GM18861 (cell line): ENCODE measurements around the gene LGALS1.
"Not testable (repeated sequence)": the region's sequence is repeated elsewhere in the genome, so short reads cannot be mapped to it uniquely, and the experiment has no call there.

Source experiments
- ATAC-seq: cut with Tn5 transposase; IDR thresholded peaks from one replicate; pipeline ENCODE4 v1.9.1; 2021; ENCODE audit not compliant: unreplicated experiment

LGALS1 gene

GRCh38 chr22:37639070-37639760 is 36.2 kb upstream of the LGALS1 start, which contains the start of gene SH3BP1:
Gene SH3BP1 (plus strand): TSS chr22:37639669. CDS start chr22:37639788, 119 bp downstream.
- ATAC-seq = no peak

- no peak for ATAC-seq
These were observed 35.5 kb upstream of the LGALS1 start for GRCh38 chr22:37639771-37640590.

- no peak for ATAC-seq
These were observed 34.6 kb upstream of the LGALS1 start for GRCh38 chr22:37640591-37641560.

GRCh38 chr22:37641561-37641949 is 33.9 kb upstream of the LGALS1 start:
- no peak for ATAC-seq

GRCh38 chr22:37643225-37643847 is 32.1 kb upstream of the LGALS1 start:
- ATAC-seq = peak; percentile 43

GRCh38 chr22:37647317-37647716 is 28.1 kb upstream of the LGALS1 start:
- ATAC-seq = no peak

GRCh38 chr22:37647928-37648327 is 27.5 kb upstream of the LGALS1 start:
- no peak for ATAC-seq

- no peak for ATAC-seq
These were observed 24.8 kb upstream of the LGALS1 start for GRCh38 chr22:37650463-37651136.

- ATAC-seq = no peak
These were observed 20.7 kb upstream of the LGALS1 start for GRCh38 chr22:37654563-37655251.

- ATAC-seq = no peak
These were observed 20.2 kb upstream of the LGALS1 start for GRCh38 chr22:37655252-37655563.

GRCh38 chr22:37656583-37656982 is 18.9 kb upstream of the LGALS1 start:
- ATAC-seq = not testable (repeated sequence)

GRCh38 chr22:37657590-37658132 is 17.8 kb upstream of the LGALS1 start:
- no peak for ATAC-seq

- ATAC-seq = peak; percentile 70
These were observed 17.0 kb upstream of the LGALS1 start, which contains the start of gene PDXP for GRCh38 chr22:37658133-37659065. Gene PDXP (plus strand): TSS chr22:37658723. CDS start chr22:37658783, 60 bp downstream.

- peak; percentile 3 for ATAC-seq
These were observed 16.2 kb upstream of the LGALS1 start for GRCh38 chr22:37659066-37659896.

- no peak for ATAC-seq
These were observed 15.3 kb upstream of the LGALS1 start for GRCh38 chr22:37659897-37660708.

GRCh38 chr22:37660709-37661045 is 14.8 kb upstream of the LGALS1 start:
- no peak for ATAC-seq
